Colonic mucosa (tissue), 4 donors: ENCODE measurements around the gene RASGRF1. TPM values are rescaled to one million over a fixed set of nuclear protein-coding genes. Genes with fewer than 3 reads are reported as not detected.

Experiments used
- DNase-seq: peaks from one replicate; pipeline ENCODE4 v3.0.0-alpha.2; 2020
- H3K27ac ChIP-seq: fragments of 200-600 bp; one replicate; pipeline ENCODE4 v1.8.0; 2021
- H3K27me3 ChIP-seq: fragments of 200-600 bp; one replicate; pipeline ENCODE4 v1.8.0; 2021
- H3K36me3 ChIP-seq: fragments of 200-600 bp; one replicate; pipeline ENCODE4 v1.8.0; 2021
- H3K4me1 ChIP-seq: fragments of 200-600 bp; one replicate; pipeline ENCODE4 v1.8.0; 2021; ENCODE audit warnings: mild to moderate bottlenecking
- H3K4me3 ChIP-seq: fragments of 200-600 bp; one replicate; pipeline ENCODE4 v1.8.0; 2021
- H3K9ac ChIP-seq, 2 donors: one replicate each; pipeline ENCODE4 v1.7.0; 2013; ENCODE audit warnings: control low read depth in 2 of 2, low read depth in 2 of 2, low read length in 2 of 2
- H3K9me3 ChIP-seq: fragments of 200-600 bp; one replicate; pipeline ENCODE4 v1.8.0; 2021
- CTCF ChIP-seq: fragments of 200-600 bp; IDR thresholded peaks from one replicate; pipeline ENCODE4 v1.8.0; 2022; ENCODE audit warnings: antibody characterized with exemption, mild to moderate bottlenecking
- intact Hi-C: fragments of 100-400 bp; cut with DNase I; formaldehyde crosslinking; loops from one replicate; pipeline ENCODE4 v1.14.1; 2022
- total RNA-seq, 2 donors: library from RNA; stranded (reverse); fragmentation: NEBNext Ultra II Directional in 1 of 2; extraction: Animal tissue kit (Norgen Biotek cat#: 25700) in 1 of 2; gene quantifications; one replicate each; pipeline ENCODE4 v1.2.1, GENCODE V29; 2021
- donor health status: healthy.
- donor health status: DM: no; HTN: no; CAD: no.
- donor health status: DM: no; HTN: no; CAD: no.

RASGRF1 gene
- total RNA-seq, 2 donors from 2014 or later, result 0.15 to 0.56 TPM

- no peak overlapping the region for H3K9ac ChIP-seq
- H3K4me3 ChIP-seq, result no peak overlapping the region
- no peak for DNase-seq
- H3K27ac ChIP-seq, result no peak overlapping the region
- no peaks in the 10 kb centered on the region for H3K4me1 ChIP-seq
- no peaks in the 10 kb centered on the region for H3K27me3 ChIP-seq
- no peaks in the 10 kb centered on the region for H3K36me3 ChIP-seq
- TF ChIP-seq CTCF, result no peak
- intact Hi-C loops, result no loop called here
- no peaks in the 10 kb centered on the region for H3K9me3 ChIP-seq
These were observed 163.3 kb downstream of the RASGRF1 start for GRCh38 chr15:78927077-78927790.

DNA sequence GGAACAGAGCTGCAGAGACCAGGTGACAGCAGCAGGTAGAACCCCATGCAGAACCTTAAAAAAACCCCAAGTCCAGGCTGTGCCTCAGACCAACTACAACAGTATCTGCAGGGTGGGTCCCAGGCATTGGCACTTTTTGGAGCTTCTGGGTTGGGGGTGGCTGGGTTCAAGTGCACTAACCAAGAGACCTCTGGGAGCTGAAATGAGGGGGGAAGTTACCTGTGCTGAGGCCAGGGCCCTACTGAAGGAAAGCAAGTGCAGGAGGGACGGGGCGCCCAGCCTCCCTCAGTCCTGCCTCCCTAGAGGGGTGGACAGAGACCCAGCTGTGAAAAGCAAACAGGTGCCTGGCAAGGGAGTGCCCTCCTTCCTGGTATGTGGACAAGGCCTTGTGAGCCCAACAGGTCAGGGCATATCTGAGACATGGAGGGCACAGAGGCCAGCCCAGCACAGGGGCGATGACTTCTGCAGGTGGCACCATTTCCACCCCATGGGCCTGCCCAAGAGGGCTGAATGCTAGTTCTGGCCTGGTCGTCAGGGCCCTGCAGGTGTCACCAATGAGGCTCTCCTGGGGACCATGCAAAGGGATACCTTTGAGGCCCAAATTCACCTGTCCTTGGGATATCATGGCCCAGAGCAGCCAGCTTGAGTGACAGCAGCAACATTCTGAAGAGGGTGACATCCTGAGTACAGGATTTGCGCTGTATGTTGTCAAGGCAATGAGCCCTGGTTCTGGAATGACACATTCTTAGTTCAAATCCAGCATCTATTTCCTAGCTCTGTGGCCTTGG lies 164.4 kb downstream of the RASGRF1 start:
- intact Hi-C loops, result no loop called here
- Histone ChIP-seq H3K27me3 (no peaks in the 10 kb centered on the region), H3K4me1 (no peaks in the 10 kb centered on the region), H3K27ac (no peak overlapping the region), H3K4me3 (no peak overlapping the region), H3K36me3 (peaks cover 8% of the 10 kb centered on the region), H3K9ac (no peak overlapping the region), H3K9me3 (no peaks in the 10 kb centered on the region)
- DNase-seq, result no peak
- TF ChIP-seq CTCF, result no peak

- Histone ChIP-seq H3K27ac (no peak overlapping the region), H3K36me3 (peaks cover 8% of the 10 kb centered on the region), H3K4me3 (no peak overlapping the region), H3K27me3 (no peaks in the 10 kb centered on the region), H3K9ac (no peak overlapping the region), H3K9me3 (no peaks in the 10 kb centered on the region), H3K4me1 (no peaks in the 10 kb centered on the region)
- TF ChIP-seq CTCF, result no peak
- intact Hi-C loops, result no loop called here
- no peak for DNase-seq
These were observed 165.4 kb downstream of the RASGRF1 start for GRCh38 chr15:78925076-78925624.

- H3K4me3 ChIP-seq, result no peak overlapping the region
- intact Hi-C loops, result no loop called here
- H3K27me3 ChIP-seq, result no peaks in the 10 kb centered on the region
- no peaks in the 10 kb centered on the region for H3K9me3 ChIP-seq
- DNase-seq, result no peak
- peaks cover 8% of the 10 kb centered on the region for H3K36me3 ChIP-seq
- no peak overlapping the region for H3K9ac ChIP-seq
- TF ChIP-seq CTCF, result no peak
- no peak overlapping the region for H3K27ac ChIP-seq
- no peaks in the 10 kb centered on the region for H3K4me1 ChIP-seq
These were observed 166.9 kb downstream of the RASGRF1 start for GRCh38 chr15:78923480-78924360.

DNA sequence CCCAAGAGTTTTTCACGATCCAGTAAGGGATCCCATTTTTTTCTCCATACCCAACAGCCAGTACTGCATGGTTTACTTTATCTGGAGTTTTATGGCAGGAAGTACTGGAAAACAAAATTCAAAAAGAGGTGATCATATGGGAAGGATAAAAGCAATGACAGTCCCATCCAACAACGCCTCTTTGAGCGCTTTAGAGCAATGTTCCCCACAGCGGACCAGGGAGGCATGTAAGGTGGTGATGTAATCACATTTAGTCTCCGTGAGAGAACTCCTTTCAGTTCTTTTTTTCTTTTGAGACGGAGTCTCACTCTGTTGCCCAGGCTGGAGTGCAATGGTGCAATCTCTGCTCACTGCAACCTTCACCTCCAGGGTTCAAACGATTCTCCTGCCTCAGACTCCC lies 167.6 kb downstream of the RASGRF1 start:
- H3K4me1 ChIP-seq, result no peaks in the 10 kb centered on the region
- intact Hi-C loops, result no loop called here
- no peak overlapping the region for H3K27ac ChIP-seq
- H3K9me3 ChIP-seq, result no peaks in the 10 kb centered on the region
- no peak for DNase-seq
- peaks cover 8% of the 10 kb centered on the region for H3K36me3 ChIP-seq
- H3K4me3 ChIP-seq, result no peak overlapping the region
- no peaks in the 10 kb centered on the region for H3K27me3 ChIP-seq
- H3K9ac ChIP-seq, result no peak overlapping the region
- no peak for TF ChIP-seq CTCF
